ENCODE results near the gene PRKG1.

PRKG1 gene

GRCh38 chr10:51510231-51510630 lies 435.9 kb downstream of the PRKG1 start:
- no peak for TF ChIP-seq CTCF (IDR thresholded peaks at IDR 0.05; ENCODE audit: insufficient read depth, low read depth, low read length, missing control alignments)
- H3K4me3 ChIP-seq (ENCODE audit: low read depth, low read length) = no peak overlapping the region
- DNase-seq (ENCODE audit: low read depth) = no peak

GRCh38 chr10:51521605-51522004 lies 447.3 kb downstream of the PRKG1 start:
- peak; percentile 3 for DNase-seq (ENCODE audit: low read depth)
- no peak for TF ChIP-seq CTCF (IDR thresholded peaks at IDR 0.05; ENCODE audit: insufficient read depth, low read depth, low read length, missing control alignments)
- H3K4me3 ChIP-seq (ENCODE audit: low read depth, low read length) = no peak overlapping the region

GRCh38 chr10:51522858-51523257 lies 448.6 kb downstream of the PRKG1 start:
- no peak for TF ChIP-seq CTCF (IDR thresholded peaks at IDR 0.05; ENCODE audit: insufficient read depth, low read depth, low read length, missing control alignments)
- H3K4me3 ChIP-seq (ENCODE audit: low read depth, low read length) = no peak overlapping the region
- no peak for DNase-seq (ENCODE audit: low read depth)

GRCh38 chr10:51523440-51523839 lies 449.2 kb downstream of the PRKG1 start:
- no peak for DNase-seq (ENCODE audit: low read depth)
- TF ChIP-seq CTCF (IDR thresholded peaks at IDR 0.05; ENCODE audit: insufficient read depth, low read depth, low read length, missing control alignments) = no peak

GRCh38 chr10:51524041-51524440 lies 449.8 kb downstream of the PRKG1 start:
- TF ChIP-seq CTCF (IDR thresholded peaks at IDR 0.05; ENCODE audit: insufficient read depth, low read depth, low read length, missing control alignments) = no peak
- no peak for DNase-seq (ENCODE audit: low read depth)

More at GRCh38 chr10:51523440-51523839, 449.2 kb downstream of the PRKG1 start:
- no peak overlapping the region for H3K4me3 ChIP-seq (ENCODE audit: low read depth, low read length)

GRCh38 chr10:51527522-51528219 lies 453.4 kb downstream of the PRKG1 start:
- no peak for TF ChIP-seq CTCF (IDR thresholded peaks at IDR 0.05; ENCODE audit: insufficient read depth, low read depth, low read length, missing control alignments)
- no peak for DNase-seq (ENCODE audit: low read depth)
- H3K4me3 ChIP-seq (ENCODE audit: low read depth, low read length) = no peak overlapping the region

More at GRCh38 chr10:51524041-51524440, 449.8 kb downstream of the PRKG1 start:
- H3K4me3 ChIP-seq (ENCODE audit: low read depth, low read length) = no peak overlapping the region

- TF ChIP-seq CTCF (IDR thresholded peaks at IDR 0.05; ENCODE audit: insufficient read depth, low read depth, low read length, missing control alignments) = no peak
- DNase-seq (ENCODE audit: low read depth) = no peak
- no peak overlapping the region for H3K4me3 ChIP-seq (ENCODE audit: low read depth, low read length)
These were observed 454.2 kb downstream of the PRKG1 start for GRCh38 chr10:51528527-51528926.
